Eye (tissue), 1 donor: ENCODE results near the gene PDGFD.

Source experiments
- DNase-seq: peaks from one replicate; pipeline ENCODE4 v3.0.0-alpha.2; 2015

The PDGFD gene

GRCh38 chr11:104092744-104093143 lies 71.2 kb downstream of the PDGFD start:
- DNase-seq = no peak

DNA sequence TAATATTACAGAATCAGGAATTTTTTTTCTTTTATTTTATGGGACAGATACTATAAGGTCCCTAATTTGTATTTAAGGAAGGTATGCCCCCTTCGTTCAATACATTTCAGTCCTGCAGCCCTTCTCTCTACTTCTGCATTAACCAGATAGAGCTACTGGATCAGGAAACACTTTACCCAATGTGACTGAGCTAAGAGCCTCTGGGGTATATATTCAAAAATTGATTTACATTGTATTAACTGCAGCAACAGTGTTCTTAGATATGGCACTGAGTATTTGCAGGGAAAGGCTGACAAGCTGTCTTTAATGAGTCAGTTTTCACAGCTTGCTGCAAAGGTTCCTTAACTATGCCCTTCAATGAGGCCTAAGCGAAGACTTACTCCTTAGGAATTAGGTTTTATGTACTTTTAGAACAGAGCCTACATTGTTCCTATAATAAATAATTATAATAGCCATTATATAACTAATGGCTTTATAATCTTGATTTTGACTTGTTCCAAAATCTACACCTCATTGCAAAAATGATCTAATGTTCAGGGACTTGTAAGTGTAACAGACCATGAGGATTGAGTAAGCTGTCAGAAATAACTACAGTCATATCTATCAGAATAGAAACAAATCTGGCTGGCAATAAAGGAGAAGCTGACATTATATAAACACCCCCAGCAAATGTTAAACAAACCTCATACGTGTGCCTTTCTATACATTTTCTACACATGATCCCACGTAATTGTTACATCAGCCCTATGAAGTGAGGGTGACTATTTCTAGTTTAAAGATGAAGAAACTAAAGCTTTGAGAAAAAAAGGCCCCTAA lies 72.5 kb downstream of the PDGFD start:
- peak; percentile 45 for DNase-seq

DNA sequence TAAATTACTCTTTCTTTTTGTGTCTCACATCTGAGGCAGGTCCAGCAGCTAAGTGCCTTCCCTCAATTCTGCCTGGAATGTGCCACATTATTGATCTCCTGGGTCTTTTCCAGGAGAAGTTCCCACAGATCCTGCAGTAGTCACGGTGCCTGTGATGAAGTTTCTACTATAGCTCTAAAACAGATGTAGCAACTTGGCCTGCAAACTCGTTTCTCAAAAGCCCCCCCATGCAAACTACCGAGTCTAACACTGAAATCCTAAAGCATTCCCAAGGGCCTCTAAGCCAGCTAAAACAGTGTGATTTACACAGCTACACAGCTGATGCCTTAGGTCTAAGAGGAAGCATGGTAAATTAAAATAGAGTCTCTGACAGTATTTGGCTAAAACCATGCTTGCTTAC lies 73.2 kb downstream of the PDGFD start:
- peak; percentile 59 for DNase-seq

DNA sequence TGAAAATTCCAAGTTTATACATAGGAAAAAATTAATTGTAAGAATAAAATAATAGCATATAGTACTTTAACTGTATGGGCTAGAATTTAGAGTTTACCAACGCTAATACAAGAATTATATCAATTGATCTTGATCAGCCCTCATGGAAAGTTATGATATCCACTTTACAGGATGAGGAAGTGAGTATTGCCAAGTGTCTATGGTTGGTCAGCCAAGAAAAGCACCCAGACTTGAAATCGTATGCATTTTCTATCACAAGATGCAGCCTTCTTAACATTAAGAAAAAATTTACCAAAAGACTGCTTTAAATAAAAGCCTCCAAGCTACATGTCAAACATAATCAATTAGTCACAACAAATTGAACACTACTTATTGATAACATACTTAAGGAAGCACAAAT lies 74.5 kb downstream of the PDGFD start:
- DNase-seq = no peak

- DNase-seq = no peak
Observed at GRCh38 chr11:104086621-104087020, 77.3 kb downstream of the PDGFD start.

DNA sequence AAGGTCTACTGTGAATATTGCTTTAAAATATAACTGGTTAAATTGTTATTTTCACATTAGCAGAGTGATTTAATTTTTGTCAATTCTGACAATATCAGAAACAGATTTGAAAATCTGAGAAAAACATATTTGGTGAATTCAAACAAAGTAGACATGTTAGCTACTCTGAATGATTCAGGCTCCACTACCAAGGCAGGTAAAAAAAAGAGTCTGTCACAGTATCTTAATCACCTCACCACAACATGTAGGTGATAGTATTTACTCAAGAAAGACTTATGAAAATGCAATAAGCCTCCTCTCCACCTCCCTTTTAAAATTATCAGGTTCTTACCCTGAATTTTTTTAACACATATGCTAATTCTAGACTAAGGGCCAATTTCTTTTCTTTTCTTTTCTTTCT lies 85.0 kb downstream of the PDGFD start:
- no peak for DNase-seq

DNA sequence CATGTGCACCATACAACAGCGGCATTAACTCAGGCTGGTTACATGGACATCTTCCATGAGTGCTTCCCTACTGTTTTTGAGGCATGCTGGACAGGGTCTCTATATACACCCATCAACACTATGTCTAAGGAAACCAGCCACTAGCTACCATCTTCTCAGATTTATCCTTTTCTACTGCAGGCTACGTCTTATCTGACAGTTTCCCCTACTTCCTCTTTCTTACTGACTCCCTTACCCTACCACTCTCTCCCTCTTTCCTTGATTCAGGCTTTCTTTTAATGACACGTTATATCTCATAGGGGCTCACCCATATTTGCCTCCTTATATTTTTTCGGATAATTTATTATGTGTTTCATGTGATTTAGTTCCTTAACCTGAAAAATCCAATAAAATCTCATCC lies 85.7 kb downstream of the PDGFD start:
- no peak for DNase-seq

DNA sequence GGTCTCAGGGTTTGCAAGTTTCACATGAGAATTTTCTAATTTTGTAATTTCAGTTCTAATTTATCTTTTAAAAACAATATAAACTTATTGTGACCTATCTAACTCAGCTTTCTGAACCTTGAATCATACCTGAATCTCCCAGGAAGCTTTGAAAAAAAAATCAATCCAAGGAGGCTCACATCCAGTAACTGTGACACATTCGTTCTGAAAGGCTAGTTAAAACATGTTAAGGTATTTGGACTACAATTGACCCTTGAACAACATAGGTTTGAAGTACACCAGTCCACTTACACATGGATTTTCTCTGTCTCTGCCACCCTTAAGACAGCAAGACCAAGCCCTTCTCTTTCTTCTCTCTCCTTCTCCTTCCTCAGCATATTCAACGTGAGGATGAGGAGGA lies 87.5 kb downstream of the PDGFD start:
- DNase-seq = no peak

DNA sequence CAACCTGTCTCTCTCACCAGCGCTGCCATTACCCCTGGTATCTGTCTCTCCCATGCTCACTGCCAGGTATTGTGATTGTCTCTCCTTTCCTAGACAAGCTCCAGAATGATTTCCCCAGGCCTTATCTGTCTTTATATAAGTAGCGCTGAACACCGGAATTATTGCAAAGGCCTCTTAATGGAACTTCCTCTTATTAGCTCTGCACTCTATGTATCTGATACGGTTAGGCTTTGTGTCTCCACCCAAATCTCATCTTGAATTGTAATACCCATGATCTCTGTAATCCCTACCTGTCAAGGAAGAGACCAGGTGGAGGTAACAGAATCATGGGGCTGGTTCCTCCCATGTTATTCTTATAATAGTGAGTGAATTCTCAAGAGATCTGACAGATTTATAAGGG lies 88.2 kb downstream of the PDGFD start:
- no peak for DNase-seq

DNA sequence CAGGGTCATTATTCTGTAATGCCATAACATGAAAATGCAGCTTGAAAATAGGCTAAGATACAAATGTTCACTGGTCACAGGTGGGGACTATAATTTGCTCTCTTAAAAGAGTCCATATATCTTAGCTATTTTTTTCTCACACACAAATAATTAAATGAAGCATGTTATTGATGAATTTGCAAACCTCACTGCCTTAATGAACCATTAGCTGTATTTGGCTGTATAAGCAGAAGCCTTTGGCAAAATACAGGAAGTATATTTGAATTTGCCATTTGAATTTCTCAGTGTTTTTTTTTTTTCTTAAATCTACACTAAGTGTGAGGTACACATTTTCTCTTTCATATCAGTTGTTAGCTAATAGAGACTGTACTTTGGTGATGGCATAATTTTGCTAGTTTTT lies 88.9 kb downstream of the PDGFD start:
- no peak for DNase-seq

GRCh38 chr11:104073950-104074705 lies 89.8 kb downstream of the PDGFD start:
- DNase-seq = no peak

DNA sequence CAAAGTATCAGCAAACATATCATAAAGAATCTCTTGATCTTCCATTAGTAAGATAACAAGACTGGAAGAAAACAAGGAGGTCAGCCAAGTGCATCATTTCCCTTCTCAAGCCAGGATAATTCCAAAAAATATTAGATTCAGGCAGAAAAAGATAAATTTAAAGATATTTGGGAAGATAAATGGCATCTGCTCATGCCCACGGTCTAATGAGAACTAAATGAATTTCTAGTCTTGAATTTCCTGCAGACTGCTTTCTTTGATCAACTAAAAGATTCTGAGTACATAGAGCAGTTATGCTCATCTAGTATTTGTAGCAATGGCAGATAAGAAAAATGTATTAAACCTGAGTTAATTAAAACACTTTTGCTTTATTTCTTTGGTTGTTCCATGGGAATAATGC lies 96.4 kb downstream of the PDGFD start:
- no peak for DNase-seq

GRCh38 chr11:104064034-104064630 lies 99.8 kb downstream of the PDGFD start:
- no peak for DNase-seq

DNA sequence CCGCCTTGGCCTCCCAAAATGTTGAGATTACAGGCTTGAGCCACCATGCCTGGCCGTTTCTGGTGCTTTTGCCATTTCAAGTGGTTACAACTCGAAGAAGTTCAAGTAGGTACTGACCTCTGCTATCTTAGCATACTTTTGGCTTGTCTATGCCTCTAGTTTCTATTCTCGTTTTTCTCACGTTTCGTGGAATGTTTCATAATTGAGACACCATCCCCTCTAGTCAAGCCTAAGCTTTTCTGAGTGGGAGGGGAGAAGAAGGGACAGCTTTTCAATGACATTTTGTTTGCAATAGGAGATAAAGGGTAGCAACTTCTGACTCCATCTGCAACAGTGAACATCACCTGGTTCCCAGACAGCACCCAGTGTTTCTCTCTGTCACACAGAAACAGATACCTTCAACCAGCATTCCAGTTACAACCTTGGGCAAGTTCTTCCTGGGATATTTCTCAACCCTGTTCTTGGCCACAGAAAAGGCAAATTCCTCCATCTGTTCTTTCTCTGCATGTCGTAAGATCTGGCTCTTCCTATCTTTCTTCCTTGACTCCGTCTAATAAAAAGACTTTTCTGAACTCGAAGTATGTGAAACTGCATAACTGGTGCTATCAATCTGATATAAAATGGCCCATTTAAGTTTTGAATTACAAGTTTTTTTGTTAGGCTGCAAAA lies 102.0 kb downstream of the PDGFD start:
- no peak for DNase-seq

- DNase-seq = no peak
Observed at GRCh38 chr11:104060820-104061219, 103.1 kb downstream of the PDGFD start.

DNA sequence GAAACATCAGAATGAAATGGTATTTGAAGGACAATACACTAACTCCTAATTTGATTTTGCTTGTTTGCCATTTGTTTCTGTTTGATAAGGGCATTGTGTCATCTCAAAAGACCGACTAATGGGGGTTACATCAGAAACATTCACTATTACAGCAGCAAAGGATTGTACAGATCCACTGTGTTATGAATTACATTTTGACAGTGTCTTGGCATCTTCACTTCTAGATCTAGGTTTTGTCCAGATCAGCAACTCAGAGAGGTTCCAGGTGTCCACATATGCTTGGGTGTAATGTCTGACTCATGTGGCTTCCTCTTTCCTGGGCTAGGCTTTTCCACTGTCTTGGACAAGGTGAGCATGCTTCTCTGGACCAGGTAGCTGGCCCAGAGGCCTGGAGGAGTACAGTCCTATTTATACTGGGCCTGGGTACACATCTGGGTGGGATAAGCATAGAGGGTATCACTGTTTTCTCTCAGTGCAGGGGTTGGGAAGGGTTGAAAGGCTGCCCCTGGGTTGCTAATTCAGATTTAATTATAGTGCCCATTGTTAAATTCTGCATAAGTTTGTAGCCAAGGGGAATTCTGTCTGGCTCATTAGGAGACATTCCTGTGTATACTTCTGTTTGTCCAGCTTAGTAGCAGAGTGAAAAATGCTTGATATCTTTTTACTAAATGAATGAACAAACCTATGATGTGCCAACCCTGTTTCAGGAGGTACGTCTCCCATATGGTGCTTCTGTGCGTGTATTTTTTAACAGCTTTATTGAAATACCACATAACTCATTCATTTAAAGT lies 103.7 kb downstream of the PDGFD start:
- no peak for DNase-seq

- DNase-seq = no peak
Observed at GRCh38 chr11:104058680-104059079, 105.3 kb downstream of the PDGFD start.

DNA sequence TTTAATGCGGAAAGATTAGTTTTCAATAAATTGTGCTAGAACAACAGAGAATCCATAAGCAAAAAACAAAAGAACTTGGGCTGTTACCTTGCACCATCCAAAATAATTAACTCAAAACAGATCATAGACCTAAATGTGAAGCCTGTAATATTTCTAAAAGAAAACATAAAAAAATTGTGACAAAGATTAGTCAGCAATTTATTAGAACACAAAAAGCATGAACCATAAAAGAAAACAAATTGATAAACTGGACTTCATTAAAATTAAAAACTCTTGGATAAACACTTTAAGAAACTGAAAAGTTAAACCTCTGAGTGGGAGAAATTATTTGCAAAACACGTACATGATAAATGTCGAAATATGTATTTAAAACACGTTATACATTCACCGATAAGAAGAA lies 106.0 kb downstream of the PDGFD start:
- no peak for DNase-seq

- no peak for DNase-seq
Observed at GRCh38 chr11:104055596-104055995, 108.4 kb downstream of the PDGFD start.

DNA sequence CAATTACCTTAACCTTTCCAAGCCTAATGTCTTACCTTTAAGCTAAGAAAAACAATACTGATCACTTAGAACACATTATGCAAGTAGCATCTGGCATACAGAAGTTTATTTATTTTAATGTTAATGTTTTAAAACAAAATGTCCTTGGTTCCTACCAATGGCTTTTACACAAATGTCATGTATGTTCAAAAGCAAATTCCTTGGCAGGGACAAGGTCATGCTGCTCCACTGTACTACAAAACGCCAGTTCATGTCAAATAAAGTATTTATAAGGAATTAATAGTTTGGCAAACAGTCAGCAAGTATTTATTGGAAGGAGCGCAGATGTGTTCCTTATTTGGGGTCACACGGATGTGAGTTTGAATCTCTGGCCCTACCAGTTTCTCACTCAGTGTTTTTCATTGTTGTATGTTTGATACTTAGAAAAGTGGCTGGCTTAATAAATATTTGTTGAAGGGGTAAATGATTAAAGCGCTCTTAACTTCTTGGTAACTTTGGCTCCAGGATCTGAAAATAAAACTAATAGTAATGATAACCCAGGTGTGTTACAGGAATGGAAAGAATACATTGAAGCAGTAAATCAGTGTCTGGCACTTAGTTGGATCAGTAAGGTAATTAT lies 108.9 kb downstream of the PDGFD start:
- no peak for DNase-seq

DNA sequence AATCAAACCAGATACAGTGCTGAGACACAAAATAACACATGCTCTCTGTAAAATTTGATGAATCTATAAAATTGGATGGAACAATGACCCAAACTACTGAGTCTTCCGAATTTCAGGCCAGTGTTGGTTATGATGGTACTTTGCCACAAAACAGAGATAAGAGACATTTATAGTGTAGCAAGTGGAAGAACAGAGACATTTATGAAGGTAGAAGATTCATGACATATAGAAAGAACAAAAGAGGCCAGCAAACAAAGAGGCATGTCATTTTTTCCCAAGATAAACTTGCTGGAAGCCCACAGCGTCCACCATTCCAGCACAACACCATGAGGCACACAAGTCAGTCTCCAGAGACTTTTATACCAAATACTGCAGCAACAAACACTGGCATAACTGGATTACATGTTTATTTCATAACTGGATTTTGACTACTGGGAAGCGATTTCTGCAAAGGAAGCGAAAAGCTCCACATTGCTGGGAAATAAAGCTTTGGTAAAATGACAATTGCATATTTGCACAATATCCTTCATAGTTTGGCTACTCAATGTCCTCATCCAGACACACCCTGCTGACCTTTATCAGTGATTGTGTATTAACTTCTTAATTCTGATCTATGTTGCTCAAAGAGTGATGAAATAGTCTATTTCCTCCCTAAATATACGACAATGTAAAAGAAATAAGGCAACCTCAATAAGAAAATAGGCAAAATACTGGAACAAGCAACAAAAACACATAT lies 110.0 kb downstream of the PDGFD start:
- DNase-seq = no peak
